ENCODE data around the gene PDGFRA.

DNA sequence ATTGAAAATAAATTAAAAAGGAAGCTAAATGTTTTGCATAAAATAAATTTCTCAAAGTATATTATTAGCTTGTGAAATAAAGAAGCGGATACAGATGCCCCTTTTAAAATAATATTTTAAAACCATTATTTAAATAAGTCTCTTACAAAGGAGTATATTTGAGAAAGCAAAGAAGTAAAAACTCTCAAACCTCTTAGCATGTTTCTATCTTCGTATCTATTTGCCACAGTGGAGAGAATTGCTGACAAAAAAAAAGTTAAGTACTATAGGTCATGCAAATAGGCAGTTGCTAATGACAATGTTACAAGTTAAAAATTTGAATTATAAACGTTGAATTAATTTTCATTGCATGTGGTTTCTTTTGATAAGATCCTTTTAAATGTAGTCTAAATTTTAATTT is 44.5 kb upstream of the PDGFRA start:
- TF ChIP-seq, protein P1, sequence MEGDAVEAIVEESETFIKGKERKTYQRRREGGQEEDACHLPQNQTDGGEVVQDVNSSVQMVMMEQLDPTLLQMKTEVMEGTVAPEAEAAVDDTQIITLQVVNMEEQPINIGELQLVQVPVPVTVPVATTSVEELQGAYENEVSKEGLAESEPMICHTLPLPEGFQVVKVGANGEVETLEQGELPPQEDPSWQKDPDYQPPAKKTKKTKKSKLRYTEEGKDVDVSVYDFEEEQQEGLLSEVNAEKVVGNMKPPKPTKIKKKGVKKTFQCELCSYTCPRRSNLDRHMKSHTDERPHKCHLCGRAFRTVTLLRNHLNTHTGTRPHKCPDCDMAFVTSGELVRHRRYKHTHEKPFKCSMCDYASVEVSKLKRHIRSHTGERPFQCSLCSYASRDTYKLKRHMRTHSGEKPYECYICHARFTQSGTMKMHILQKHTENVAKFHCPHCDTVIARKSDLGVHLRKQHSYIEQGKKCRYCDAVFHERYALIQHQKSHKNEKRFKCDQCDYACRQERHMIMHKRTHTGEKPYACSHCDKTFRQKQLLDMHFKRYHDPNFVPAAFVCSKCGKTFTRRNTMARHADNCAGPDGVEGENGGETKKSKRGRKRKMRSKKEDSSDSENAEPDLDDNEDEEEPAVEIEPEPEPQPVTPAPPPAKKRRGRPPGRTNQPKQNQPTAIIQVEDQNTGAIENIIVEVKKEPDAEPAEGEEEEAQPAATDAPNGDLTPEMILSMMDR (IDR thresholded peaks at IDR 0.05), result no peak
- TF ChIP-seq POLR2AphosphoS5 (IDR thresholded peaks at IDR 0.05) (no peak), POLR2A (IDR thresholded peaks at IDR 0.05) (no peak)
